Astrocyte (in vitro differentiated cells and primary cell): Measurements from ENCODE around the gene PRRX1. TPM values are rescaled to one million over a fixed set of nuclear protein-coding genes. Genes with fewer than 3 reads are reported as not detected.
A peak's percentile ranks its signal among the peaks of the same experiment; 100 is the strongest.

ENCODE experiments used
- DNase-seq: peaks from one replicate; pipeline ENCODE4 v3.0.0-alpha.2; 2010; ENCODE audit warnings: low read depth
- FAIRE-seq: peaks from 2 replicates; lab custom pipeline; 2011; peaks lifted over from hg19 to GRCh38; lab: Jason Lieb, UNC
- H2AFZ ChIP-seq: 2 replicates; pipeline ENCODE4 v1.6.0; 2012; ENCODE audit warnings: low read depth, low read length, inconsistent platforms
- H3K27ac ChIP-seq: 2 replicates; pipeline ENCODE4 v1.5.1; 2011; ENCODE audit warnings: low read depth, low read length, inconsistent platforms
- H3K27me3 ChIP-seq: 2 replicates; pipeline ENCODE4 v1.6.0; 2011; ENCODE audit warnings: low read length, inconsistent platforms; ENCODE audit not compliant: insufficient read depth
- H3K36me3 ChIP-seq: 2 replicates; pipeline ENCODE4 v1.5.1; 2011; ENCODE audit warnings: low read length, inconsistent platforms; ENCODE audit not compliant: insufficient read depth
- H3K4me1 ChIP-seq: 2 replicates; pipeline ENCODE4 v1.5.1; 2011; ENCODE audit warnings: low read length, inconsistent platforms; ENCODE audit not compliant: insufficient read depth
- H3K4me2 ChIP-seq: 2 replicates; pipeline ENCODE4 v1.6.0; 2012; ENCODE audit warnings: low read length, inconsistent platforms
- H3K4me3 ChIP-seq: 2 replicates; pipeline ENCODE4 v1.5.1; 2011; ENCODE audit warnings: low read depth, mild to moderate bottlenecking, low read length, inconsistent platforms; ENCODE audit not compliant: insufficient read depth
- H3K79me2 ChIP-seq: 2 replicates; pipeline ENCODE4 v1.6.0; 2012; ENCODE audit warnings: mild to moderate bottlenecking, low read length, inconsistent platforms; ENCODE audit not compliant: insufficient read depth
- H3K9ac ChIP-seq: 2 replicates; pipeline ENCODE4 v1.6.0; 2012; ENCODE audit warnings: mild to moderate bottlenecking, low read length, inconsistent platforms
- H3K9me3 ChIP-seq: 2 replicates; pipeline ENCODE4 v1.5.1; 2012; ENCODE audit warnings: low read depth, mild to moderate bottlenecking, low read length, inconsistent platforms; ENCODE audit not compliant: insufficient read depth
- H4K20me1 ChIP-seq: 2 replicates; pipeline ENCODE4 v1.6.0; 2012; ENCODE audit warnings: low read length, inconsistent platforms; ENCODE audit not compliant: insufficient read depth
- H3K27ac Mint-ChIP-seq: one replicate; pipeline ENCODE4 v1.8.0; 2021; ENCODE audit warnings: mild to moderate bottlenecking, mixed read lengths; ENCODE audit not compliant: unreplicated experiment
- H3K27me3 Mint-ChIP-seq: one replicate; pipeline ENCODE4 v1.8.0; 2021; ENCODE audit warnings: low read depth, mixed read lengths; ENCODE audit not compliant: unreplicated experiment
- H3K36me3 Mint-ChIP-seq: one replicate; pipeline ENCODE4 v1.8.0; 2021; ENCODE audit warnings: low read depth, mixed read lengths; ENCODE audit not compliant: unreplicated experiment
- H3K4me1 Mint-ChIP-seq: one replicate; pipeline ENCODE4 v1.8.0; 2021; ENCODE audit warnings: low read depth, mixed read lengths; ENCODE audit not compliant: unreplicated experiment
- H3K4me3 Mint-ChIP-seq: one replicate; pipeline ENCODE4 v1.8.0; 2021; ENCODE audit warnings: mild to moderate bottlenecking, moderate library complexity, mixed read lengths; ENCODE audit not compliant: unreplicated experiment
- H3K9me3 Mint-ChIP-seq: one replicate; pipeline ENCODE4 v1.8.0; 2021; ENCODE audit warnings: mild to moderate bottlenecking, mixed read lengths; ENCODE audit not compliant: unreplicated experiment
- EZH2 ChIP-seq: IDR thresholded peaks from 2 replicates; pipeline ENCODE4 v1.6.1; 2012; ENCODE audit warnings: mild to moderate bottlenecking, low read length, inconsistent platforms; ENCODE audit not compliant: insufficient read depth
- total RNA-seq: library from RNA; stranded (reverse); gene quantifications from 2 replicates; pipeline ENCODE4 v1.2.1, GENCODE V29; 2021
- TF ChIP-seq, protein P1 (sequence below): IDR thresholded peaks from 2 replicates; pipeline ENCODE4 v1.5.1; 2011; ENCODE audit warnings: low read depth, mild to moderate bottlenecking, inconsistent platforms, low read length, moderate library complexity; ENCODE audit not compliant: insufficient read depth

PRRX1 gene
- total RNA-seq, 1 donor from 2014 or later, result 1.3 TPM

GRCh38 chr1:170676628-170677027, 12.7 kb downstream of the PRRX1 start:
- no peak overlapping the region for H3K4me2 ChIP-seq
- no peaks in the 10 kb centered on the region for H3K36me3 Mint-ChIP-seq
- H2AFZ ChIP-seq, result no peak overlapping the region
- no peak overlapping the region for H3K4me3 Mint-ChIP-seq
- H3K27ac ChIP-seq, result no peak overlapping the region
- DNase-seq, result peak; percentile 62
- FAIRE-seq, result no peak
- no peaks in the 10 kb centered on the region for H3K27me3 ChIP-seq
- no peak overlapping the region for H3K4me3 ChIP-seq
- H4K20me1 ChIP-seq, result peaks cover 5% of the 10 kb centered on the region
- H3K36me3 ChIP-seq, result no peaks in the 10 kb centered on the region
- H3K4me1 Mint-ChIP-seq, result no peaks in the 10 kb centered on the region
- no peak overlapping the region for H3K9ac ChIP-seq
- H3K9me3 ChIP-seq, result no peaks in the 10 kb centered on the region
- H3K27ac Mint-ChIP-seq, result no peak overlapping the region
- H3K27me3 Mint-ChIP-seq, result peaks cover 25% of the 10 kb centered on the region
- no peaks in the 10 kb centered on the region for H3K9me3 Mint-ChIP-seq
- peaks cover 98% of the 10 kb centered on the region for H3K79me2 ChIP-seq
- TF ChIP-seq EZH2, result no peak
- TF ChIP-seq, protein P1, sequence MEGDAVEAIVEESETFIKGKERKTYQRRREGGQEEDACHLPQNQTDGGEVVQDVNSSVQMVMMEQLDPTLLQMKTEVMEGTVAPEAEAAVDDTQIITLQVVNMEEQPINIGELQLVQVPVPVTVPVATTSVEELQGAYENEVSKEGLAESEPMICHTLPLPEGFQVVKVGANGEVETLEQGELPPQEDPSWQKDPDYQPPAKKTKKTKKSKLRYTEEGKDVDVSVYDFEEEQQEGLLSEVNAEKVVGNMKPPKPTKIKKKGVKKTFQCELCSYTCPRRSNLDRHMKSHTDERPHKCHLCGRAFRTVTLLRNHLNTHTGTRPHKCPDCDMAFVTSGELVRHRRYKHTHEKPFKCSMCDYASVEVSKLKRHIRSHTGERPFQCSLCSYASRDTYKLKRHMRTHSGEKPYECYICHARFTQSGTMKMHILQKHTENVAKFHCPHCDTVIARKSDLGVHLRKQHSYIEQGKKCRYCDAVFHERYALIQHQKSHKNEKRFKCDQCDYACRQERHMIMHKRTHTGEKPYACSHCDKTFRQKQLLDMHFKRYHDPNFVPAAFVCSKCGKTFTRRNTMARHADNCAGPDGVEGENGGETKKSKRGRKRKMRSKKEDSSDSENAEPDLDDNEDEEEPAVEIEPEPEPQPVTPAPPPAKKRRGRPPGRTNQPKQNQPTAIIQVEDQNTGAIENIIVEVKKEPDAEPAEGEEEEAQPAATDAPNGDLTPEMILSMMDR, result no peak
- peaks cover 9% of the 10 kb centered on the region for H3K4me1 ChIP-seq

GRCh38 chr1:170678027-170678600, 14.2 kb downstream of the PRRX1 start:
- FAIRE-seq, result peak; percentile 26
- TF ChIP-seq, protein P1, result no peak
- no peak for TF ChIP-seq EZH2
- Mint-ChIP-seq H3K27me3 (peaks cover 11% of the 10 kb centered on the region), H3K4me1 (no peaks in the 10 kb centered on the region), H3K27ac (no peak overlapping the region), H3K36me3 (no peaks in the 10 kb centered on the region), H3K4me3 (no peak overlapping the region), H3K9me3 (no peaks in the 10 kb centered on the region)
- Histone ChIP-seq H3K36me3 (no peaks in the 10 kb centered on the region), H3K4me3 (no peak overlapping the region), H2AFZ (no peak overlapping the region), H3K9me3 (no peaks in the 10 kb centered on the region), H3K79me2 (peaks cover 98% of the 10 kb centered on the region), H3K4me2 (no peak overlapping the region), H3K27me3 (no peaks in the 10 kb centered on the region), H3K9ac (no peak overlapping the region), H3K4me1 (peaks cover 9% of the 10 kb centered on the region), H3K27ac (no peak overlapping the region), H4K20me1 (peaks cover 4% of the 10 kb centered on the region)
- no peak for DNase-seq

- H3K4me2 ChIP-seq, result no peak overlapping the region
- TF ChIP-seq, protein P1, result no peak
- no peak for TF ChIP-seq EZH2
Observed at GRCh38 chr1:170680428-170680827, 16.5 kb downstream of the PRRX1 start.

More at GRCh38 chr1:170680428-170680827, 16.5 kb downstream of the PRRX1 start:
- no peaks in the 10 kb centered on the region for H3K36me3 ChIP-seq
- H3K79me2 ChIP-seq, result peaks cover 97% of the 10 kb centered on the region
- H3K9me3 ChIP-seq, result no peaks in the 10 kb centered on the region
- H3K27me3 Mint-ChIP-seq, result no peaks in the 10 kb centered on the region
- no peak overlapping the region for H3K27ac Mint-ChIP-seq
- H3K4me1 ChIP-seq, result peaks cover 9% of the 10 kb centered on the region
- H3K9me3 Mint-ChIP-seq, result no peaks in the 10 kb centered on the region
- H3K27me3 ChIP-seq, result no peaks in the 10 kb centered on the region
- peak; percentile 83 for DNase-seq
- no peak overlapping the region for H3K9ac ChIP-seq
- H3K36me3 Mint-ChIP-seq, result no peaks in the 10 kb centered on the region
- peaks cover 5% of the 10 kb centered on the region for H4K20me1 ChIP-seq
- H3K4me3 ChIP-seq, result no peak overlapping the region
- H2AFZ ChIP-seq, result no peak overlapping the region
- peaks cover 5% of the 10 kb centered on the region for H3K4me1 Mint-ChIP-seq
- no peak overlapping the region for H3K4me3 Mint-ChIP-seq
- no peak overlapping the region for H3K27ac ChIP-seq
- no peak for FAIRE-seq
